Mucosa of rectum (tissue), 2 donors: ENCODE data around the gene SMAD3.
"Not testable (repeated sequence)": the region's sequence is repeated elsewhere in the genome, so short reads cannot be mapped to it uniquely, and the experiment has no call there.

Experiments used
- H3K27ac ChIP-seq, 2 donors: one replicate each; pipeline ENCODE4 v1.7.0; 2013; ENCODE audit warnings: inconsistent platforms in 2 of 2, low read depth in 2 of 2, low read length in 2 of 2
- H3K27me3 ChIP-seq, 2 donors: one replicate each; pipeline ENCODE4 v1.7.0; 2013; ENCODE audit warnings: low read length in 2 of 2; ENCODE audit not compliant: control insufficient read depth in 2 of 2, insufficient read depth in 2 of 2
- H3K36me3 ChIP-seq, 2 donors: one replicate each; pipeline ENCODE4 v1.7.0; 2013; ENCODE audit warnings: low read length in 2 of 2; ENCODE audit not compliant: control insufficient read depth in 2 of 2, insufficient read depth in 2 of 2
- H3K4me1 ChIP-seq, 2 donors: one replicate each; pipeline ENCODE4 v1.7.0; 2013; ENCODE audit warnings: low read length in 2 of 2, mild to moderate bottlenecking in 1 of 2; ENCODE audit not compliant: control insufficient read depth in 2 of 2, insufficient read depth in 2 of 2
- H3K4me3 ChIP-seq, 2 donors: one replicate each; pipeline ENCODE4 v1.7.0; 2013; ENCODE audit warnings: low read length in 2 of 2
- H3K9ac ChIP-seq, 2 donors: one replicate each; pipeline ENCODE4 v1.7.0; 2013; ENCODE audit warnings: low read length in 2 of 2, low read depth in 1 of 2, mild to moderate bottlenecking in 1 of 2
- H3K9me3 ChIP-seq, 2 donors: one replicate each; pipeline ENCODE4 v1.7.0; 2013; ENCODE audit warnings: low read length in 2 of 2; ENCODE audit not compliant: control insufficient read depth in 2 of 2
- donor health status: healthy.
- donor health status: Normal muscosa, but diverticular disease.

Gene SMAD3

DNA sequence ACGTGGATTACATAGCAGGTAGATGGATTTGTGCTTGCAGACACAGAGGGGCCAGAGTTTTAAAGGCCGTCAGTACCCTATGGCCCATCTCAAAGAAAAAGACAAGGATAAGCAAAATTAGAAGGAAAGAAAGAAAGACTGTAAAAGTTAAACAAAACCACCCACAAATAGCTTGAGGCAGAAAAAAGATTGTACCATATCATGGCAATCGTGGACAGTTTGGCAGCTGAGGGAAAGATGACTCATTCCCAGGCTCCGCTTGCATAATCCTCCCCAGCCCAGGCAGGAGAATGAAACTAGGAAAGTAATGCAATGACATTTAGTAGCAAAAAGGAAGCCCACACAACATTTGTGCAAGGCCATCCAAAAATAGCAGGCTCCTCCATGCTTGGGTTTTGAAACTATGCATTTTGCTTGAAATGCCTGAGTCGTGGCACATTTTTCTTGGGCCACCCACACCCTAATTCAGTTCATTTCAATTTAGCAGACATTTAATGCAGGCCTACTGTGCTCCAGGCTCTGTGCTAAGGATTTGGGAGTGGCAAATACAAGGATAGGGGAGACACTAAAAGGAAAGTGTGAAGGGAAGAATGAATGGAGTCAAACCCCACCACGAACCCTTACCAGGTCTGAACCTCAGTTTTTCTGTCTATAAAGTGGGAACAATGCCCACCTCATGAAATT is 40.9 kb upstream of the SMAD3 start:
- H3K9me3 ChIP-seq, result no peaks in the 10 kb centered on the region
- H3K9ac ChIP-seq, result no peak overlapping the region
- peaks cover 23 to 31% of the 10 kb centered on the region in 2 donors for H3K4me1 ChIP-seq
- peak overlapping the region; percentile 41 to 54 for H3K27ac ChIP-seq
- H3K36me3 ChIP-seq, result no peaks in the 10 kb centered on the region
- H3K4me3 ChIP-seq, result no peak overlapping the region
- no peaks in the 10 kb centered on the region for H3K27me3 ChIP-seq

DNA sequence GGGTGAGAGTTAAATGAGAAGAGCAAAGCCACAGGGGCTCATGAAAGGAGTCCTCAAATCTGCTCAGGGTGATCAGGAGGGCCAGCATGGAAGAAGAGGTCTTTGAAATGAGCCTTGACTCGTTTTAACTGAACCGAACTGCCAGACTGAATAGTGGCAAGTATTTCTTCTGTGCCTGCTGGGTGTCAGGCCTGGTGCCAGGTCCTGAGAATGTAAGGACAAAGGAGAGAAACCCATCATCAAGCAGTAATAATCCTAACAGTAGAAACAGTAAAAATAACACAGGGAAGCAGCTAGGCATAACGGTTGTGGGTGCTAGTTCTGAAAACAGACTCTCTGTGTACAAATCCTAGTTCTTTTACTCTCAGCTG is 40.4 kb upstream of the SMAD3 start:
- Histone ChIP-seq H3K36me3 (no peaks in the 10 kb centered on the region), H3K9me3 (no peaks in the 10 kb centered on the region), H3K4me1 (peaks cover 23 to 31% of the 10 kb centered on the region in 2 donors), H3K4me3 (no peak overlapping the region), H3K27ac (peak overlapping the region; percentile 41), H3K9ac (no peak overlapping the region), H3K27me3 (no peaks in the 10 kb centered on the region)

DNA sequence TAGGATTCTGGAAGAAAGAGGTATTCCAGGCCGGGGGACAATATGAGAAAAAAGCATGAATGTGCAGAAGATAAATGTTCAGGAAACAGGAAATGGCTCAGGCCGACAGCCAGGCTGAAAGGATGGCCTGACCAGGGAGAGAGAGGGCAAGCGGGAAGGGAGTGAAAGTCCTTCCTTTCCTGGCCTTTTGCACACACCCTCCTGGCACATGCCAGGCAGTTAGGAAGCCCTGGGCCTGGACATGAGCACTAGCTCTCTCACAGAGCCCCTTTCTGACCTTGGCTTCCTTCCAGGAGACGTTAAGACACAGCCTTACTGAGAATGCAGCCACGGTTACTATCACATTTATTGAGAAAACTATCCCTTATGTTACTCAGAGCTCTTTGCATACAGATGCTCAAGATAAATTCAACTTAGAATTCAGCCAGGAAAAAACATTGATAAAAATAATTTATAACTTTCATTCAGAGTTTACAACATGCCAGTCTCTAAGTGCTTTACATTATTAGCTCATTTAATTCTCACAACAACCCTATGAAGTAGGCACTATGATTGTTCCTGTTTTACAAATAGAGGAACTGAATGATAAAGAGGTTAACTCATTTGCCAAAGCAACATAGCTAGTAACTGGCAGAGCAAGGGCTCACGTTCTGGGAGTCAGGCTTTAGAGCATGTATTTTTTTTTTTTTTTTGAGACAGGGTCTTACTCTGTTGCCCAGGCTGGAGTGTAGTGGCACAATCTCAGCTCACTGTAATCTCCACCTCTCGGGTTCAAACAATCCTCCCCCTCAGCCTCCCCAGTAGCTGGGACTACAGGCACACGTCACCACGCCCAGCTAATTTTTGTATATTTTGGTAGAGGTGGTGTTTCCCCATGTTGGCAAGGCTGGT is 39.4 kb upstream of the SMAD3 start:
- peaks cover 23 to 37% of the 10 kb centered on the region in 2 donors for H3K4me1 ChIP-seq
- H3K9ac ChIP-seq, result peak overlapping the region in 1 of 2 donors; percentile 40
- H3K27ac ChIP-seq, result peak overlapping the region; percentile 38 to 64
- H3K36me3 ChIP-seq, result no peaks in the 10 kb centered on the region
- no peak overlapping the region for H3K4me3 ChIP-seq
- H3K9me3 ChIP-seq, result no peaks in the 10 kb centered on the region
- H3K27me3 ChIP-seq, result no peaks in the 10 kb centered on the region

DNA sequence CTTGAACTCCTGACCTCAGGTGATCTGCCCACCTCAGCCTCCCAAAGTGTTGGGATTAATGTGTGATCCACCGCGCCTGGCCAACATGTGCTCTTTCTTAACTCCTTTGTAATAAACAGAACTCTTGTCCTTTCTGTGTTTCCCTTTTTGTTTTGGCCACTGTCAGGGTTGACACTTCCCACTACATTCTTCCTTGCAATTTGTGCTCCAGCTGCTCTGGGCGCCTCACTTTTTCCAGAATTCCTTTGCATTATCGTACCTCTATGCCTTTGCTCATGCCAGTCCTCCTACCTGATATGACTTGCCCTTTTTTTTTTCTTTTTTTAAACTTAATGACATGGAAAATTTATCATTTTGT is 38.8 kb upstream of the SMAD3 start:
- H3K4me3 ChIP-seq, result no peak overlapping the region
- H3K27me3 ChIP-seq, result no peaks in the 10 kb centered on the region
- no peak overlapping the region for H3K9ac ChIP-seq
- H3K36me3 ChIP-seq, result no peaks in the 10 kb centered on the region
- H3K9me3 ChIP-seq, result no peaks in the 10 kb centered on the region
- peaks cover 23 to 37% of the 10 kb centered on the region in 2 donors for H3K4me1 ChIP-seq
- no peak overlapping the region for H3K27ac ChIP-seq

DNA sequence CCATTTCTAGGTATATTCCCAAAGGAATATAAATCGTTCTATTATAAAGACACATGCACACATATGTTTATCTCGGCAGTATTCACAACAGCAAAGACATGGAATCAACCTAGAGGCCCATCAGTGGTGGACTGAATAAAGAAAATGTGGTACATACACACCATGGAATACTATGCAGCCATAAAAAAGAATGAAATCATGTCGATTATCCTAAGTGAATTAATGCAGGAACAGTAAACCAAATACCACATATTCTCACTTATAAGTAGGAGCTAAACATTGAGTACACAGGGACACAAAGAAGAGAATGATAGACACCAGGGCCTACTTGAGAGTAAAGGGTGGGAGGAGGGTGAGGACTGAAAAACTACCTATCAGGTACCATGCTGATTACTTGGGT is 37.0 kb upstream of the SMAD3 start:
- H3K9ac ChIP-seq, H3K36me3 ChIP-seq, H3K27ac ChIP-seq, H3K27me3 ChIP-seq, H3K9me3 ChIP-seq, H3K4me3 ChIP-seq: not testable (repeated sequence)
- peaks cover 28 to 36% of the 10 kb centered on the region in 2 donors for H3K4me1 ChIP-seq

DNA sequence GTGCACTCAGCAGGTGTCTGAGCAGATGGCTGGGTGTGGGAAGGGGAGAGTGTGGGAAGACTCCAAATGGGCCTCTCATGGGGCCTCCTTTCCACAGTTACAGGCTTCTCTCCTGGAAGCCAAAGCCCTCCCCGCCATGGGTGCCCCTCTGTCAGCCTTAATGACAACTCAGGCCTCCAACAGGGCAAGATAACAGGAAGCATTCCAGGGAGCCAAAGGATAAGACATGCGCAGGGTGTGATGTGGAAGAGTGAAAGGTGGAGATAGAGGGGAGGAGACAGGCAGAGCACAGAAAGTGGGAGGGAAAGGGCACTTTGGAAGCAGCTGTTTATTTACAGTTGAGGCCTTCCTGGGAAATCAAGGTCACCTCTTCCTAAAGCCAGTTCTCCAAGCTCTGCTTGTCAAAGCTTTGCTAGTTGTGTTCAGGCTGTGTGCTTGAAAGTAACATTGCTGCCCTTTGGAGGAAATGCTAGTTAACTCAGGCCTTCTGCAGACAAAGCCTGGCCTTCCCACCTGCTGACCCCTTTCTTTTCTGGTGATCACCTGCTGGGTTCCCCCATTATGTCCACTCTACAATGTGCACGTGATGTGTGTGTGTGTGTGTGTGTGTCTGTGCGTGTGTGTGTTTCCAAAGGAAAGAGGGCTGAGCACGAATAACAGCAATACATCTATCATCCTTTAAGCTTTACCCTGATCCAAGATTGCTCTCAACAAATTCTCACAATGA is 35.2 kb upstream of the SMAD3 start:
- Histone ChIP-seq H3K36me3 (no peaks in the 10 kb centered on the region), H3K4me1 (peaks cover 13 to 20% of the 10 kb centered on the region in 2 donors), H3K4me3 (no peak overlapping the region), H3K27ac (no peak overlapping the region), H3K27me3 (no peaks in the 10 kb centered on the region), H3K9ac (peak overlapping the region in 1 of 2 donors; percentile 21), H3K9me3 (no peaks in the 10 kb centered on the region)

DNA sequence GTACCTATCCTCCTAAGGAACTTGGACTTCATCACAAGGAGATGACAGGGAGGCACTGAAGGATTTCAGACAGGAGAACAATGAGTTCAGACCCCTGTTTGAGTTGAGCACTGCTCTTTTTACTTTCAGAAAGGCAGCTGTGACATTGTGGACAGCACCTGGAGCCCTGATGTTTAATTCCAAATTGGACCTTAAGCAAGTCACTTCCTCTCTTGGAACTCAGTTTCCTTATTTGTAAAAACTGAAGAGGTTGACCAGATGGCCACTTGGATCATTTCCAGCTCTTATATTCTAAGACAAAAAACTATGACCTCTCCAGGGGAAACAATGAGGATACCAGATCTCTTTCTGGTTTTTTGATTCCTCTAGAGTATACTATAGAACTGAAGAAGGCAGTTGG is 34.1 kb upstream of the SMAD3 start:
- H3K9me3 ChIP-seq, result no peaks in the 10 kb centered on the region
- no peak overlapping the region for H3K27ac ChIP-seq
- H3K4me1 ChIP-seq, result peaks cover 5 to 10% of the 10 kb centered on the region in 2 donors
- no peaks in the 10 kb centered on the region for H3K36me3 ChIP-seq
- H3K9ac ChIP-seq, result no peak overlapping the region
- no peaks in the 10 kb centered on the region for H3K27me3 ChIP-seq
- H3K4me3 ChIP-seq, result no peak overlapping the region

DNA sequence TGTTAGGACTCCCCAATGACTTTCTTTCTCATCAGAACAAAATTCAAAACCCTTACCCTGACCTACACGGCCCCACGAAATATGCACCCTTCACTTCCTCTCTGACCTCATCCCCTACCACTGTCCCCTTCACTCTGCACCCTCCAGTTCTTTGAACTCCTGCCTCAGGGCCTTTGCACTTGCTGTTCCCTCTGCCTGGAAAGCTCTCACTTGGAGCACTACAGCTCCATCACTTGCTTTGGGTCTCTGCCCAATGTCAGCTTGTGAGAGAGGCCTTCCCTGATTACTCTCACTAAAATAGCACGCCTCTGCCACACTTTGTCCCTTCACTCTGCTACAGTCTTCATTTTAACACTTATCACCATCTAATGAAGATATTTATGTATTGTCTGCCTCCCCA is 32.8 kb upstream of the SMAD3 start:
- no peaks in the 10 kb centered on the region for H3K27me3 ChIP-seq
- H3K4me1 ChIP-seq, result peaks cover 5 to 6% of the 10 kb centered on the region in 2 donors
- no peaks in the 10 kb centered on the region for H3K9me3 ChIP-seq

DNA sequence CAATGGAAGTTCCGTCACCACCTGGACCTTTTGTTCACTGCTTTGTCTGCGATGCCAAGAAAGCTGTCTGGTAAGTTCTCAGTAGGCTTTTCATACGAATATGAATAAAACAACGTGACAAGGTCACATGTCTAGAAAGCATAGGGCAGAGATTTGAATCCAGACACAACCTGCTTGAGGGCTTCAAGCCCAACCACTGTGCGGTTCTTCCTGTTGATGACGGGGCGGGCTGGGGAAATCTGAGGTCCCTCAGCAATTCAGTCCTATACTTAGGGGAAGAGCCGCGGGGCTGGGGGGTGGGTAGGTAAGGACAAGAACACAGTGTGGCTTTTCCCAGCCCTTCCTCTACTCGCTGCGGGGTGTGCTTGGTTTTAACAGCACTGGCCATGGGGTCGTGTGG is 32.4 kb upstream of the SMAD3 start:
- H3K9ac ChIP-seq, result no peak overlapping the region
- no peak overlapping the region for H3K27ac ChIP-seq

More for the DNA sequence above, 32.8 kb upstream of the SMAD3 start:
- no peak overlapping the region for H3K4me3 ChIP-seq
- H3K27ac ChIP-seq, result no peak overlapping the region
- H3K9ac ChIP-seq, result no peak overlapping the region
- H3K36me3 ChIP-seq, result no peaks in the 10 kb centered on the region

DNA sequence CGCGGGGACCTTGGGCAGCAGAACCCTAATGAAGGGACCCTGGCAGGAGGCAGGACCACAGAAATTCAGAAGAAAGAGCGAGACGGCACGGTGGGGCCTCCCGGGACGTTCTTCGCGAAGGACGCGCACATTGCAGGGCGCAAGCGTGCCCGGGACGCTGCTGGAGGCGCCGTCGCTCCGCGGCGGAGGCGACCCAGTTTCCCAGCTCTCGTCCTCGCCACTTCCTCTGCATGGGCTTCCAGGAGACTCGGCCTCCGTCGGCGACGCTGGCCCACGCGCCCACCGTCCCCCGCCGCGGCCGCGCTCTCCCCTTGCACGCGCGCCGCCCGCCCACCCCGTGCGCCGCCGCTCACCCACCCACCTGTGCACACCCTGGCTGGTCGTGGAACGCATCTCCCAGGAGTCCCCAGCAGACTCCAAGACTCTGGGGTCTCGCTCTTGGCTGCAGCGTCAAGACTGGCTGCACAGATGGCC is 31.8 kb upstream of the SMAD3 start:
- H3K4me3 ChIP-seq, result peak overlapping the region in 1 of 2 donors; percentile 32

More for the DNA sequence above, 32.4 kb upstream of the SMAD3 start:
- Histone ChIP-seq H3K4me3 (peak overlapping the region in 1 of 2 donors; percentile 32), H3K9me3 (no peaks in the 10 kb centered on the region), H3K4me1 (peaks cover 5 to 6% of the 10 kb centered on the region in 2 donors), H3K36me3 (no peaks in the 10 kb centered on the region), H3K27me3 (no peaks in the 10 kb centered on the region)

More for the DNA sequence above, 31.8 kb upstream of the SMAD3 start:
- H3K9me3 ChIP-seq, result no peaks in the 10 kb centered on the region
- no peaks in the 10 kb centered on the region for H3K36me3 ChIP-seq
- H3K9ac ChIP-seq, result no peak overlapping the region
- no peaks in the 10 kb centered on the region for H3K27me3 ChIP-seq
- peaks cover 5 to 6% of the 10 kb centered on the region in 2 donors for H3K4me1 ChIP-seq
- H3K27ac ChIP-seq, result no peak overlapping the region
